Fibroblast of gingiva (primary cell): ENCODE data around the gene HAVCR1.
"Not testable (repeated sequence)": the region's sequence is repeated elsewhere in the genome, so short reads cannot be mapped to it uniquely, and the experiment has no call there.

ENCODE experiments used
- DNase-seq: peaks from one replicate; pipeline ENCODE4 v3.0.0-alpha.2; 2011; ENCODE audit warnings: low read depth

HAVCR1 gene

DNA sequence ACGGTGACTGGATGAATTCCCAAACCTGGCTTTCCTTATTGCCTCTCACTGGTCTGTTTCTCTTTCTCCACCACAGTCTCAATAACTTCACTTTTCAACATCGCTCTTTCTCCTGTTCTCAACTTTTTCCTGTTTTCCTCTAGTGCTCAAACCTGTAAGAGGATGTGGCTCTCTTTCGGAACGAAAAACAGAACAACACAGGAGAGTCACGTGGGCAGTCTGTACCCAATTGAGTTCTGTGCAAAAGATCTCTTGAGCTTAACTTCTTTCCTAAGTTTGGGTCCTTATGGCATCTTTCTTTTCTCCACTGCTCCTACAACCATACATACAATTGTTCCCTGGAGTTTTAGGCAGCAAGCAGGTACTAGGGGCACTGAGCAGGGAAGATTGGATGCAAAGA is 8.9 kb downstream of the HAVCR1 start:
- DNase-seq = no peak

DNA sequence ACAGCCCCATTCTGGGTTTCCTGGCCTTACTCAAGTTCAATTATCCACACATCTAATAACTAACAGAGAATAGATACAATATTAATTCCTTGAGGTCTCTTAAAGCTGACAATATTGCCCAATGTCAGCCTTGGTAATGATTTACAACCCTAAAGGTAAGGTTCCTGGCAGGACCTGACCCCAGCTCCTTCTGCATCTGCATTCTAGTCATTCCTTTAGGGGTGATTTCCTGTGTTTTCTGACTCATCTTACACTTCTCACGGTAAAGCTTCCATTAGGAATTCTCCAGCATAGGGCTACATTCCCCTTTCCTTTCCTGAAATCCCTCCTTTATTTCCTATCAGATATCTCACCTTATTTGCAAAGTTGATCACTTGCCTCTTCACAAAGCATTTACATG is 9.3 kb downstream of the HAVCR1 start:
- no peak for DNase-seq

DNA sequence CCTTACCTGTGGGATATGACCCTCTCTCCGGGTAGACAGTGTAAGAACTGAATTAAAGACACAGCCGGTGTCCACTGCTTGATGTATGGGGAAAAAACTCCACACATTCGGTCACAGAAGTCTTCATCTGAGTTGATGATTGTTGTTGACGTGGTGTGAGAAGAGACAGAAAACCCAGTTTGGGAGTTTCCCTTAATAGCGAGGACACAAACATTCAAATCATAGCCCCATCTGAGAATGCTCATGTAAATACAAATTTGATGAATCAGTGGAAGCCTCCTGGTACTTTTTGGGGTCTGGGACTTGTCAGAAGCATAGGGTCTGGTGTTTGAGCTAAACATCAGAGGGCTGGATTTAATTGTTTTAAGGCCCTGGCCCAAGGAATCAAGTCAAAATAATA is 11.0 kb downstream of the HAVCR1 start:
- DNase-seq = no peak

- DNase-seq = not testable (repeated sequence)
Observed at GRCh38 chr5:157047016-157047415, 11.9 kb downstream of the HAVCR1 start.

DNA sequence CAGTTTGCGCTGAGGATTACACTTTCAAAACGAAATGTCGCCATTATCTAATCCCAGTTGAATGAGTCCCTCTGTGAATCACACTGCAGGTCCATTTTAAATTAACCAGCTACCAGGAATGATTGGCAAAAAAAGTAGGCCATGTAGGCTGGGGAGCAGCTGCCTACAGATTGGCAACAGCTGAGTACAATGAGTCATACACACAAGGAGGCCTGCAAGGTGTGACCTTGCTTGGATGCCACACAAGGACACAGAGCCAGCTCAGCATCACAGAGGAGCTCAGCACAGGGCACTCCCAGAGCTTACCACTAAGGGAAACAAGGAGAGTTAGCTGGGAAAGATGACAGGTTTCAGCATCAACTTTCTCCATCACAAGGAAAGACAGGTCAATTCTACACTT is 12.9 kb downstream of the HAVCR1 start:
- no peak for DNase-seq

GRCh38 chr5:157045601-157046000 is 13.3 kb downstream of the HAVCR1 start:
- DNase-seq = no peak

- DNase-seq = no peak
Observed at GRCh38 chr5:157038568-157039187, 20.2 kb downstream of the HAVCR1 start.

- not testable (repeated sequence) for DNase-seq
Observed at GRCh38 chr5:157034106-157035072, 24.5 kb downstream of the HAVCR1 start.

DNA sequence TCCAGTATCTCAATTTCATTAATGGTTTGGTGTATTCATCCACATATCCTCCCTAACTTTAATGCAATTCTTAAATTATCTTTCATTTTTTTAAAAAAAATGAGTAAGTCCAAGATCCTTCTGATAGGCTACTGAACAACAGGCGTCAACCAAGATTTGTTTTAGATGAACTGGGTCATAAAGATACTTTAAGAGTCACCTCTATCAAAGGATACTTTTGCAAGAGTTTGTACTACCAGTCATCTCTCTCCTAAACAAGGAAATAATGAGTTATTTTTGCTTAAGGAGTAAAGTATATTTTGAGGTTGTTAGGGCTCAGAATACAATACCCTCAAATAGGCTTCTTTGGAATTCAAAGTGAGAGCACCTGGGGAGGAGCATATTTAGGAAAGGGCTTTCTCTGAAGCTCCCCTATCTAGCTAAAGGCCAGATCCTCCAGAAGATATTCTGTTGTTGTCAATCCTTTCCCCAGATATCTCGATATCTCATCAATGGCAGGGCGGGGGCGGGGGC is 25.8 kb downstream of the HAVCR1 start:
- no peak for DNase-seq

GRCh38 chr5:157030692-157031091 is 28.2 kb downstream of the HAVCR1 start:
- DNase-seq = no peak

DNA sequence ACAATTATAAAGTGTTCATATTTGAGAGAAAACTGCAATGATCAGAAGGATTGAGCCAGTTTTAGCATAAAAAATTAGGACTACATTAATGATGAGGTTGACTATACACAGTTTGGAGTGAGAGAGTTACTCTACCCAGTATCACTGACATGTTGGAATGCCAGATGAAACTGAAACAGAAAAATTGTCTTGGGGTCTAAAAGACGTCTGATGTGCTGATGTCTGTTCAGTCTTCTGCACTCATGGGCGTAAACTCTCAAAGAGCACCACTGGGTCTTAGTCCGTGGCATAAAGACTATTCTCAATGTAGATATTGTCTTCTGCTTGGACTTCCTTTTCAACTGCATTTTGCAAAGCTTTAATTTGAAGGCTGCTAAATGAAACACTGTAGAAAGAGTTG is 29.5 kb downstream of the HAVCR1 start:
- no peak for DNase-seq

DNA sequence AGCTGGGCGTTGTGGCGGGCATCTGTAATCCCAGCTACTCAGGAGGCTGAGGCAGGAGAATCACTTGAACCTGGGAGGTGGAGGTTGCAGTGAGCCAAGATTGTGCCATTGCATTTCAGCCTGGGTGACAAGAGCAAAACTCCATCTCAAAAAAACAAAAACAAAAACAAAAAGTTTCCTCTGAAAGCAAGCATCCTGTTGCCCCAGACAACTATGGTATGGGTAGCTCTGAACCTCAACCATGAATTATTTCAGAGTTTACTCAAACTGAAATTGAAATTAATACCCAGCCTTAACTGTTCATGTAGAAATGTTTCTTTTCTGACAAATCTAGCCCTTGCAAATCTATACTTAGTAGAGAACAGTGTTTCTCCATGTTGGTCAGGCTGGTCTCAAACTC is 31.3 kb downstream of the HAVCR1 start:
- not testable (repeated sequence) for DNase-seq

DNA sequence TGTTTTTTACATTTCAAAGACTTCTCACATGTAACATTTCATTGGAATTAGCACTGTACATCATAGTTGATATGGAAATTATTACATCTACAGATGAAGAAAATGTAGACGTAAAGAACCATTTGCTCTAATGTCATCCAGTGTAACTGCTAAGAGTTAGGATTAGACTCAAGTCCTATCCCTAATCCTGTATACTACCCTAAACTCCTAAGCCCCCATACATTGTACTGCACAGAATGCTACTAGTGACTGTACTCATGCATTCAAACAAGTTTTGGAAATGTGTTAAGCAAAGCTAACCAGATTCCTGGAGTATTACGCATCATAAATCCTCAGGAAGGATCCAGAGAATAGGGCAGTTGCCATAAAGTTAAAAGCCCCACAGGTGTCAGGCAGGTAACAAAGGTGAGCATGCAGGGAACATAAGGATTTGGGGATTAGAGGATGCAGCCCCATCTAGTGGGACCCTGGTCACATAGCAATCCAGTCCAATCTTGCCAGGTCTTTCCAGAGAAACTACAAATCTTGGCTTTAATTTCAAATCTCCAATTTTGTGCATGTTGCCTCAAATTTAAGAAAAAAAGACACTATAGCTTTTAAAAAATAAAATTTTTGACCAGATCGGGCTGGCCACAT is 32.0 kb downstream of the HAVCR1 start:
- DNase-seq = no peak

DNA sequence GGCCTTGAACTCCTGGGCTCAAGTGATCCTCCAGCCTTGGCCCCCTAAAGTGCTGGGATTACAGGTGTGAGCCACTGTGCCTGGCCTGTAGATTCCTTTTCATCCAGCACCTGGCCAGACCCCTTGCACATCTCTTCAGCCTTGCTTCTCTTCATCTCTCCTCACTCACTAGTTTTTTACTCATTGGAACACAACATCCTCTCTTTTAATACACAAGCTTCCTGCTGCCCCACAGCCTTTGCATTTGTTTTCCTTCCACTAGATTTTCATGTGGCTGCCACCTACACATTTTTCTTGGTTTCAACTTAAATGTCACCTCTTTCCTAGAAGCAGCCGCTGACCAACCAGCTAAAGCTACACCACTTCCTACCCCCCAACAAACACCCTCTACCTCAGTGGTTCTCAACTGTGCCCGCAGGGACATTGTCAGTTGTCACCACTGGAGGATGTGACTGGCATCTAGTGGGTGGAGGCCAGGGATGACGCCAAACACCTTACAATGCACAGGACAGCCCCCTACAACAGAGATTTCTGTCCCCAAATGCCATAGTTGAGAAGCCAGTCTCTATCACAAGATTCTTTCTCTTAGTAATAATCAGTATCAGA is 33.7 kb downstream of the HAVCR1 start:
- DNase-seq = no peak

DNA sequence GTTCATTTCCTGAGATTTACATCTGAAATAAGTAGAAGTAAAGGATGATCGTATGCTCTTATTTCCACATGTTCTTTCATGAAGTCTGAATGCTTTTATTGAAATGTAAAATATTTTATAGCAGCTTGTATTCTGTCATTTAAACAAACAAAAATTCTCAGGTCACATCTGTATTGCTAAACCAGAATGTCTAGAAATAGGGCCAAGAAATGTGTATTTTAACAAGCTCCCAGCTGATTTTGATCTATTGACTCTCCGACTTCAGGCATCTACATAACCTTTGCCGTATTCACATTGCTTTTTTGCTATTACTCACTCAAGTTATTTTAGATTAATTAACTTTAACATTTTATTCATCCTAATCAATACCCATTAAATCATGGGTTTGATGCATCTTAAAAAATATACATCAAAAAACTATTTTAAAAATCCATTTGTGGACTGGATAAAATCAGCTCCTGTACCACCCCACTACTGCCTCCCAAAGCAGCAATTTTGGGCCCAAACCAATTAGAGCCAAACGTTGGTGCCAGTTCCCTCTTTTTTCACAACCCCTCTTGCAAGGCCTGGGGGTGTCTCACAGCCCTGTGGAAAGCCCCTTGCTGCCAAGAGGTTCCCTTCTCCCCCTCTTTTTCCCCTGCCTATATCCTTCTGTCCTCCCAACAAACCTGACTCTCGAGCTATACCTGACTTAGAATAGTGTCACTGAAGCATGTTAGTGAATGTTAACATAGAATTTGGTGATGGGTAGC is 34.5 kb downstream of the HAVCR1 start:
- DNase-seq = no peak

DNA sequence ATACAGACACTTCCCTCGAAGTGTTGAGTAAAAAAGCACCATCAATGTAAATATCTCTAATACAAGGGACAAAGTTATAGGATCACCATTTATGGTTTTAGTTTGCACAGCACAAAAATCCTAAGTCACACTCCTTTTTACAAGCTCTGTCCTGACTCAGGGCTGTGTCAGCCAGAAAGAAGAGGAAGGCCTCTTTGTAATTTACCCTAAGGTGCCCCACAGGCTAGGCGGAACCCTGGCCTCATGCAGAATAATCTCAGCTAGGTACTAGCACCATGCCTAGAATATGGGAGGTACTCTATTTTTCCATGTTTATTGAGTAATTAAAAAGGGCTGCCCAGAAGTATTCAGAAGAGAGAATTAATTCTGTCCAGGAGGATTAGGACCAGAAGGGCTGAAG is 36.9 kb downstream of the HAVCR1 start:
- DNase-seq = no peak

- no peak for DNase-seq
Observed at GRCh38 chr5:157020511-157021222, 38.2 kb downstream of the HAVCR1 start.

- DNase-seq = no peak
Observed at GRCh38 chr5:157020002-157020401, 38.9 kb downstream of the HAVCR1 start.

DNA sequence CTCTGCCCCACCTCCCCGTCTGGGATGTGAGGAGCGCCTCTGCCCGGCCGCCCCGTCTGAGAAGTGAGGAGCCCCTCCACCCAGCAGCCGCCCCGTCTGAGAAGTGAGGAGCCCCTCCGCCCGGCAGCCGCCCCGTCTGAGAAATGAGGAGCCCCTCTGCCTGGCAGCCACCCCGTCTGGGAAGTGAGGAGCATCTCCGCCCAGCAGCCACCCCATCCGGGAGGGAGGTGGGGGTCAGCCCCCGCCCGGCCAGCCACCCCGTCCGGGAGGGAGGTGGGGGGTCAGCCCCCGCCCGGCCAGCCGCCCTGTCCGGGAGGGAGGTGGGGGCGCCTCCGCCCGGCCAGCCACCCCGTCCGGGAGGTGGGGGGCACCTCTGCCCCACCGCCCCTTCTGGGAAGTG is 44.8 kb downstream of the HAVCR1 start:
- not testable (repeated sequence) for DNase-seq

DNA sequence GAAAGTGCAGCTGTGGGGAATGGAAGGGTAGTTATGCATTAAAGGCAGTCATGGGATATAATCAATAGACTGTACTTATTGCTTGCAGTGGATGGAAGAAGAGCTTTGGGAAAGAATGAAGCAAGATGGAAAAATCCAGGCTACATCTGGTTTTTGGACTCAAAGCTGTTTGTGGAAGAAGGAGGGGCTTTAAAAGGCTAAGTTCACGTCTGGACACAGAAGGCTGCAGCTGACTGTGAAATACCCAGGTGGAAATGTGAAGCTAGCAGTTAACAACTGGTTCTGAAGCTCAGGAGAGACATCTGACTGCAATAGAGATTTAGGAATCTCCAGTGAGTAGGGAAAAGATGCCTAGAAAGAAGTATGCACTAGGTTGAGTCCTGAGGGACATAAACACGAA is 52.7 kb downstream of the HAVCR1 start:
- no peak for DNase-seq
